HEK293 (cell line): ENCODE data around the gene GRID2.

Source experiments
- CTCF ChIA-PET: fragments of 350-600 bp; formaldehyde crosslinking; extraction: SDS; loops from one replicate; lab custom pipeline; 2021; ENCODE audit warnings: antibody characterized with exemption; lab: Yijun Ruan, JAX
- POLR2A ChIA-PET: fragments of 300-600 bp; formaldehyde crosslinking; extraction: SDS; loops from one replicate; lab custom pipeline; 2020; ENCODE audit warnings: antibody characterized with exemption, inconsistent platforms; lab: Yijun Ruan, JAX
- H3K27ac ChIP-seq: fragments of 200-500 bp; sonication (Bioruptor generic); 2 replicates; pipeline ENCODE4 v1.5.1; 2014; ENCODE audit warnings: low read depth, low read length, control low read depth, inconsistent platforms; ENCODE audit errors: extremely low read depth
- H3K36me3 ChIP-seq, 2 experiments: fragments of 200-500 bp in 1 of 2; sonication (Bioruptor generic) in 1 of 2; 1 replicate in 1 of 2; 2 replicates in 1 of 2; pipeline ENCODE4 v1.5.1; 2014 to 2017; ENCODE audit warnings: inconsistent platforms in 2 of 2, low read length in 2 of 2; ENCODE audit not compliant: control insufficient read depth in 2 of 2, insufficient read depth in 1 of 2
- H3K4me1 ChIP-seq: fragments of 200-500 bp; sonication (Bioruptor generic); 2 replicates; pipeline ENCODE4 v1.5.1; 2014; ENCODE audit warnings: mild to moderate bottlenecking, low read length, inconsistent platforms; ENCODE audit not compliant: control insufficient read depth, insufficient read depth
- H3K4me3 ChIP-seq: 2 replicates; pipeline ENCODE4 v1.5.1; 2011; ENCODE audit warnings: low read depth, mild to moderate bottlenecking, control low read depth, low read length, moderate library complexity
- H3K9me3 ChIP-seq: fragments of 200-500 bp; sonication (Bioruptor generic); 2 replicates; pipeline ENCODE4 v1.5.1; 2014; ENCODE audit warnings: low read depth, low read length, inconsistent platforms; ENCODE audit not compliant: control insufficient read depth, insufficient read depth
- GLIS2 ChIP-seq: fragments of 450-650 bp; formaldehyde crosslinking; IDR thresholded peaks from 2 replicates; pipeline ENCODE4 v1.5.1; 2016; ENCODE audit warnings: missing biosample characterization, missing genetic modification characterization
- HOXD13 ChIP-seq: sonication (generic); formaldehyde crosslinking; IDR thresholded peaks from 2 replicates; pipeline ENCODE4 v1.8.0; 2022; ENCODE audit warnings: missing genetic modification reagents, borderline replicate concordance
- TCF7L2 ChIP-seq: IDR thresholded peaks from 2 replicates; pipeline ENCODE4 v1.6.1; 2011; ENCODE audit warnings: low read depth, mild to moderate bottlenecking, inconsistent platforms, low read length, moderate library complexity, borderline replicate concordance
- ZBTB20 ChIP-seq: fragments of 450-650 bp; formaldehyde crosslinking; IDR thresholded peaks from 2 replicates; pipeline ENCODE4 v1.5.1; 2016; ENCODE audit warnings: missing biosample characterization, missing genetic modification characterization
- ZBTB21 ChIP-seq: fragments of 450-650 bp; formaldehyde crosslinking; IDR thresholded peaks from 2 replicates; pipeline ENCODE4 v1.5.1; 2017; ENCODE audit warnings: missing biosample characterization, missing genetic modification characterization
- ZBTB48 ChIP-seq: fragments of 450-650 bp; formaldehyde crosslinking; IDR thresholded peaks from 2 replicates; pipeline ENCODE4 v1.5.1; 2016; ENCODE audit warnings: missing biosample characterization, missing genetic modification characterization
- ZBTB7A ChIP-seq: fragments of 450-650 bp; formaldehyde crosslinking; IDR thresholded peaks from 2 replicates; pipeline ENCODE4 v1.5.1; 2016; ENCODE audit warnings: low read depth, missing biosample characterization, missing genetic modification characterization
- ZFP41 ChIP-seq: fragments of 450-650 bp; formaldehyde crosslinking; IDR thresholded peaks from 2 replicates; pipeline ENCODE4 v1.5.1; 2016; ENCODE audit warnings: missing biosample characterization, missing genetic modification characterization, borderline replicate concordance
- ZNF23 ChIP-seq: fragments of 450-650 bp; formaldehyde crosslinking; IDR thresholded peaks from 2 replicates; pipeline ENCODE4 v1.5.1; 2016; ENCODE audit warnings: missing biosample characterization, missing genetic modification characterization, borderline replicate concordance
- ZNF394 ChIP-seq: fragments of 450-650 bp; formaldehyde crosslinking; IDR thresholded peaks from 2 replicates; pipeline ENCODE4 v1.5.1; 2016; ENCODE audit warnings: missing biosample characterization, missing genetic modification characterization, mild to moderate bottlenecking, moderate library complexity, borderline replicate concordance
- ZNF423 ChIP-seq: fragments of 450-650 bp; formaldehyde crosslinking; IDR thresholded peaks from 2 replicates; pipeline ENCODE4 v1.5.1; 2016; ENCODE audit warnings: missing biosample characterization, missing genetic modification characterization
- ZNF433 ChIP-seq: fragments of 450-650 bp; formaldehyde crosslinking; IDR thresholded peaks from 2 replicates; pipeline ENCODE4 v1.5.1; 2016; ENCODE audit warnings: missing biosample characterization, missing genetic modification characterization, low read depth
- ZNF518A ChIP-seq: fragments of 450-650 bp; formaldehyde crosslinking; conservative IDR thresholded peaks from 2 replicates; pipeline ENCODE4 v1.5.1; 2016; ENCODE audit warnings: low read depth, missing biosample characterization, missing genetic modification characterization
- ZNF549 ChIP-seq: fragments of 450-650 bp; IDR thresholded peaks from 2 replicates; pipeline ENCODE4 v1.5.1; 2018; ENCODE audit warnings: missing biosample characterization, missing genetic modification characterization, mild to moderate bottlenecking, inconsistent platforms, moderate library complexity
- ZNF624 ChIP-seq: fragments of 450-650 bp; formaldehyde crosslinking; IDR thresholded peaks from 2 replicates; pipeline ENCODE4 v1.5.1; 2017; ENCODE audit warnings: missing biosample characterization, missing genetic modification characterization
- ZNF654 ChIP-seq: fragments of 450-650 bp; formaldehyde crosslinking; IDR thresholded peaks from 2 replicates; pipeline ENCODE4 v1.5.1; 2016; ENCODE audit warnings: low read depth, missing biosample characterization, missing genetic modification characterization
- ZNF692 ChIP-seq: fragments of 450-650 bp; formaldehyde crosslinking; IDR thresholded peaks from 2 replicates; pipeline ENCODE4 v1.5.1; 2016; ENCODE audit warnings: missing biosample characterization, missing genetic modification characterization
- ZNF707 ChIP-seq: fragments of 450-650 bp; formaldehyde crosslinking; IDR thresholded peaks from 2 replicates; pipeline ENCODE4 v1.5.1; 2016; ENCODE audit warnings: missing biosample characterization, missing genetic modification characterization
- ZNF791 ChIP-seq: fragments of 450-650 bp; formaldehyde crosslinking; IDR thresholded peaks from 2 replicates; pipeline ENCODE4 v1.5.1; 2016; ENCODE audit warnings: missing biosample characterization, missing genetic modification characterization
- ZNF830 ChIP-seq: fragments of 450-650 bp; IDR thresholded peaks from 2 replicates; pipeline ENCODE4 v1.5.0; 2018; ENCODE audit warnings: missing biosample characterization, missing genetic modification characterization, low read depth, mild to moderate bottlenecking, moderate library complexity
- ZXDB ChIP-seq: fragments of 450-650 bp; formaldehyde crosslinking; IDR thresholded peaks from 2 replicates; pipeline ENCODE4 v1.5.1; 2016; ENCODE audit warnings: missing biosample characterization, missing genetic modification characterization
- TF ChIP-seq, protein P1 (sequence below): fragments of 450-650 bp; formaldehyde crosslinking; IDR thresholded peaks from 2 replicates; pipeline ENCODE4 v1.5.1; 2017; ENCODE audit warnings: missing biosample characterization, missing genetic modification characterization
- TF ChIP-seq, protein P2 (sequence below): fragments of 450-650 bp; formaldehyde crosslinking; optimal IDR thresholded peaks from 2 replicates; pipeline ENCODE3; 2016; ENCODE audit warnings: missing biosample characterization, mild to moderate bottlenecking, missing genetic modification characterization

GRID2 gene

GRCh38 chr4:93237521-93237920, 933.8 kb downstream of the GRID2 start:
- Histone ChIP-seq H3K4me1 (no peaks in the 10 kb centered on the region), H3K9me3 (no peaks in the 10 kb centered on the region), H3K36me3 (no peaks in the 10 kb centered on the region), H3K27ac (no peak overlapping the region), H3K4me3 (no peak overlapping the region)
- TF ChIP-seq GLIS2 (tag by site-specific recombination) (no peak), ZNF394 (tag by site-specific recombination) (no peak), ZBTB7A (no peak), ZNF692 (tag by site-specific recombination) (no peak), ZNF791 (tag by site-specific recombination) (no peak), ZXDB (tag by site-specific recombination) (no peak), ZNF423 (tag by site-specific recombination) (no peak), HOXD13 (CRISPR knock-in tag) (no peak), ZNF624 (no peak), ZNF549 (tag by site-specific recombination) (no peak), ZNF654 (tag by site-specific recombination) (no peak)
- POLR2A ChIA-PET: no interaction called here
- CTCF ChIA-PET: no interaction called here

DNA sequence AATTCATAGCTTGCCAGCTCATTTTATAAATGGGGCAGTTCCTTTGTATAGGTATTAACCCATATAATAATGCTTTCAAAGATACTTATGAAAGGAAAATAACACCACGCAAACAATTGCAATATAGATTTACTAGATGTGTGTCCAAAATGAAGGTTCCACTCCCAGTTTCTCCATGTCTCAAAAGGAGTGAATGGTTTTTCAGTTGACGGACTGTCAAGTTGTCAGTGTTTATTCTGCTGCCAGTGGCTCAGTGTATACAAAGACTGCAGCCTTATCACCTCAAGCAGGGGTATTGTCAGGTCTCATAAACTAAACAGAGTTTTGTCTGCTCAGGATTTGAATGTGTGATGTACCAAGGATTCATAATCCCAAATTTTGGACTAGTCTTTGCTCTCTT, 939.5 kb downstream of the GRID2 start:
- Histone ChIP-seq H3K9me3 (no peaks in the 10 kb centered on the region), H3K4me3 (no peak overlapping the region), H3K36me3 (no peaks in the 10 kb centered on the region)
- TF ChIP-seq, protein P1, sequence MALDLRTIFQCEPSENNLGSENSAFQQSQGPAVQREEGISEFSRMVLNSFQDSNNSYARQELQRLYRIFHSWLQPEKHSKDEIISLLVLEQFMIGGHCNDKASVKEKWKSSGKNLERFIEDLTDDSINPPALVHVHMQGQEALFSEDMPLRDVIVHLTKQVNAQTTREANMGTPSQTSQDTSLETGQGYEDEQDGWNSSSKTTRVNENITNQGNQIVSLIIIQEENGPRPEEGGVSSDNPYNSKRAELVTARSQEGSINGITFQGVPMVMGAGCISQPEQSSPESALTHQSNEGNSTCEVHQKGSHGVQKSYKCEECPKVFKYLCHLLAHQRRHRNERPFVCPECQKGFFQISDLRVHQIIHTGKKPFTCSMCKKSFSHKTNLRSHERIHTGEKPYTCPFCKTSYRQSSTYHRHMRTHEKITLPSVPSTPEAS (tag by site-specific recombination): no peak
- no peak for TF ChIP-seq ZNF707
- TF ChIP-seq ZBTB21 (tag by site-specific recombination): no peak
- no peak for TF ChIP-seq ZNF23
- no peak for TF ChIP-seq ZNF518A (tag by site-specific recombination)
- no peak for TF ChIP-seq ZNF433 (tag by site-specific recombination)
- TF ChIP-seq, protein P2, sequence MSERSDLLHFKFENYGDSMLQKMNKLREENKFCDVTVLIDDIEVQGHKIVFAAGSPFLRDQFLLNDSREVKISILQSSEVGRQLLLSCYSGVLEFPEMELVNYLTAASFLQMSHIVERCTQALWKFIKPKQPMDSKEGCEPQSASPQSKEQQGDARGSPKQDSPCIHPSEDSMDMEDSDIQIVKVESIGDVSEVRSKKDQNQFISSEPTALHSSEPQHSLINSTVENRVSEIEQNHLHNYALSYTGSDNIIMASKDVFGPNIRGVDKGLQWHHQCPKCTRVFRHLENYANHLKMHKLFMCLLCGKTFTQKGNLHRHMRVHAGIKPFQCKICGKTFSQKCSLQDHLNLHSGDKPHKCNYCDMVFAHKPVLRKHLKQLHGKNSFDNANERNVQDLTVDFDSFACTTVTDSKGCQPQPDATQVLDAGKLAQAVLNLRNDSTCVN: no peak
- no peak for TF ChIP-seq ZNF830 (tag by site-specific recombination)
- TF ChIP-seq ZXDB (tag by site-specific recombination): no peak
- TF ChIP-seq ZBTB20 (tag by site-specific recombination): no peak
- TF ChIP-seq TCF7L2: no peak
- TF ChIP-seq ZBTB48 (tag by site-specific recombination): no peak
- no peak for TF ChIP-seq ZFP41 (tag by site-specific recombination)
- TF ChIP-seq, all 188 proteins: peak for 0
- H3K27ac ChIP-seq: no peak overlapping the region
- ChIA-PET CTCF (no interaction called here), POLR2A (no interaction called here)
- H3K4me1 ChIP-seq: no peaks in the 10 kb centered on the region
